MV-4-11 (cell line): ENCODE measurements around the gene SEMA4C.

ENCODE experiments used
- DNase-seq: peaks from one replicate; lab custom pipeline; 2025; lab: John Stamatoyannopoulos, UW

Gene SEMA4C

GRCh38 chr2:96869822-96870625, at the start of gene SEMA4C:
TSS of gene SEMA4C (minus strand) at chr2:96870080. CDS start at chr2:96867886, 2,194 bp downstream.
- no peak for DNase-seq

- no peak for DNase-seq
Measured at GRCh38 chr2:96918754-96919550, 49.1 kb upstream of the SEMA4C start.

- DNase-seq, result no peak
Measured at GRCh38 chr2:96918092-96918753, 48.3 kb upstream of the SEMA4C start.

GRCh38 chr2:96916646-96917543, 47.0 kb upstream of the SEMA4C start:
- no peak for DNase-seq

- no peak for DNase-seq
Measured at GRCh38 chr2:96916156-96916630, 46.3 kb upstream of the SEMA4C start.

GRCh38 chr2:96914332-96914731, 44.5 kb upstream of the SEMA4C start:
- DNase-seq, result no peak

- DNase-seq, result peak; percentile 86
Measured at GRCh38 chr2:96913398-96914202, 43.7 kb upstream of the SEMA4C start.

- DNase-seq, result no peak
Measured at GRCh38 chr2:96913117-96913397, 43.2 kb upstream of the SEMA4C start.

- DNase-seq, result no peak
Measured at GRCh38 chr2:96912346-96913116, 42.7 kb upstream of the SEMA4C start.

GRCh38 chr2:96909611-96910021, 39.7 kb upstream of the SEMA4C start:
- no peak for DNase-seq

- DNase-seq, result no peak
Measured at GRCh38 chr2:96907115-96908041, 37.5 kb upstream of the SEMA4C start.

- DNase-seq, result no peak
Measured at GRCh38 chr2:96906729-96907114, 36.8 kb upstream of the SEMA4C start.

GRCh38 chr2:96903815-96904214, 33.9 kb upstream of the SEMA4C start:
- DNase-seq, result no peak

GRCh38 chr2:96903318-96903717, 33.4 kb upstream of the SEMA4C start:
- no peak for DNase-seq

- no peak for DNase-seq
Measured at GRCh38 chr2:96900237-96900636, 30.4 kb upstream of the SEMA4C start.

GRCh38 chr2:96899413-96899741, 29.5 kb upstream of the SEMA4C start:
- no peak for DNase-seq

- DNase-seq, result no peak
Measured at GRCh38 chr2:96898641-96899412, 28.9 kb upstream of the SEMA4C start.

GRCh38 chr2:96898135-96898505, 28.2 kb upstream of the SEMA4C start:
- no peak for DNase-seq
